ENCODE results near the gene ATP6AP2.
A peak's percentile ranks its signal among the peaks of the same experiment; 100 is the strongest.

ATP6AP2 gene

DNA sequence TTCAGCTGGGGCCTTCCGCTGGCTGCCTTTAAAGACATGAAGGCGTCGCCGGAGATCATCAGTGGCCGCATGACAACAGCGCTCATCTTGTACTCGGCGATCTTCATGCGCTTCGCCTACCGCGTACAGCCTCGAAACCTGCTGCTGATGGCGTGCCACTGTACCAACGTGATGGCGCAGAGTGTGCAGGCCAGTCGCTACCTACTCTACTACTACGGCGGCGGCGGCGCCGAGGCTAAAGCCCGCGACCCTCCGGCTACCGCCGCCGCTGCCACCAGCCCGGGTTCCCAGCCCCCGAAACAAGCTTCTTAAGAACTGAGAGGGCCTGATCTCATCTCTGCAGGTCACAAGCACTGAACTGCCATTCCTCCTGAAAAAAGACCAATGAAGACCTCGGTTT lies 42.9 kb downstream of the ATP6AP2 start:
- no peak overlapping the region for H3K4me3 ChIP-seq (replicated peaks; ENCODE audit: low read depth, low read length)
- TF ChIP-seq, protein P1, sequence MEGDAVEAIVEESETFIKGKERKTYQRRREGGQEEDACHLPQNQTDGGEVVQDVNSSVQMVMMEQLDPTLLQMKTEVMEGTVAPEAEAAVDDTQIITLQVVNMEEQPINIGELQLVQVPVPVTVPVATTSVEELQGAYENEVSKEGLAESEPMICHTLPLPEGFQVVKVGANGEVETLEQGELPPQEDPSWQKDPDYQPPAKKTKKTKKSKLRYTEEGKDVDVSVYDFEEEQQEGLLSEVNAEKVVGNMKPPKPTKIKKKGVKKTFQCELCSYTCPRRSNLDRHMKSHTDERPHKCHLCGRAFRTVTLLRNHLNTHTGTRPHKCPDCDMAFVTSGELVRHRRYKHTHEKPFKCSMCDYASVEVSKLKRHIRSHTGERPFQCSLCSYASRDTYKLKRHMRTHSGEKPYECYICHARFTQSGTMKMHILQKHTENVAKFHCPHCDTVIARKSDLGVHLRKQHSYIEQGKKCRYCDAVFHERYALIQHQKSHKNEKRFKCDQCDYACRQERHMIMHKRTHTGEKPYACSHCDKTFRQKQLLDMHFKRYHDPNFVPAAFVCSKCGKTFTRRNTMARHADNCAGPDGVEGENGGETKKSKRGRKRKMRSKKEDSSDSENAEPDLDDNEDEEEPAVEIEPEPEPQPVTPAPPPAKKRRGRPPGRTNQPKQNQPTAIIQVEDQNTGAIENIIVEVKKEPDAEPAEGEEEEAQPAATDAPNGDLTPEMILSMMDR (IDR thresholded peaks at IDR 0.05; ENCODE audit: low read depth, low read length, missing control alignments): no peak

DNA sequence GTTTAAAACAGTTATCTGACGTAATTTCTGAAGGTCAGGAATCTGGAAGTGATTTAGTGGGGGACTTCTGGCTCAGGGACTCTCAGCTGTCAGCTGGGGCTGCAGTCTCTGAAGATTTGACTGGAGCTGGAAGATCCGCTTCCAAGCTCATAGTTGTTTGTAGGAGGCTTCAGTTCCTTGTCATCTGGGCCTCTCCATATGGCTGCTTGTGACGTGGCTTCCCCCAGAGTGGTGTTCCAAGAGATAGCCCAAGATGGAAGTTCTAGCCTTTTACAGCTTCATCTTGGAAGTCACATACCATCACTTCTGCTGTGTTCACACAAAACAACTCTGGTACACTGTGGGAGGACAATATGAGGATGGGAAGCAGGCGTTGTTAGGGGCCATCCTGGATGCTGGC lies 44.5 kb downstream of the ATP6AP2 start:
- DNase-seq (ENCODE audit: extremely low read depth, low read depth): no peak

More for the DNA sequence above, 42.9 kb downstream of the ATP6AP2 start:
- no peak for DNase-seq (ENCODE audit: extremely low read depth, low read depth)

DNA sequence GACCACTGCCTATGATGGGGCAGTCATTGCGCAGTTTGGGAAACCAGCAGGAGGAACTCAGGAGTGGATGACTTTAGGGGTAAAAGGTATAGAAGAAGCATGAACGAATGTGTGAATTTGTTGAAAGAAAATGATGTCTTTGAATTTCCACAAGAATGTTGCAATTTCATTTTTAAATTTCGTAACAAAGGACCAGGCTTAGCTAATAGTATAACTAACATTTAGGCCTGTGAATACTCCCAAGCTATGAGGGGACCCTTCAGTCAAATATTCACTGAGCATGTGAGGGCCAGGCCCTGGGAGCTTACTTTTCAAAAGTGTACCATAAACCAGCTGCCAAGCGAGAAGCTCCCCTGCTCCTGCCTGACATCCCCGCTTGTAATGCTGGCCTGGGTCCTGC lies 47.7 kb downstream of the ATP6AP2 start:
- TF ChIP-seq, protein P1 (IDR thresholded peaks at IDR 0.05; ENCODE audit: low read depth, low read length, missing control alignments): no peak
- H3K4me3 ChIP-seq (replicated peaks; ENCODE audit: low read depth, low read length): no peak overlapping the region
- DNase-seq (ENCODE audit: extremely low read depth, low read depth): no peak

More for the DNA sequence above, 44.5 kb downstream of the ATP6AP2 start:
- no peak overlapping the region for H3K4me3 ChIP-seq (replicated peaks; ENCODE audit: low read depth, low read length)
- TF ChIP-seq, protein P1 (IDR thresholded peaks at IDR 0.05; ENCODE audit: low read depth, low read length, missing control alignments): no peak

DNA sequence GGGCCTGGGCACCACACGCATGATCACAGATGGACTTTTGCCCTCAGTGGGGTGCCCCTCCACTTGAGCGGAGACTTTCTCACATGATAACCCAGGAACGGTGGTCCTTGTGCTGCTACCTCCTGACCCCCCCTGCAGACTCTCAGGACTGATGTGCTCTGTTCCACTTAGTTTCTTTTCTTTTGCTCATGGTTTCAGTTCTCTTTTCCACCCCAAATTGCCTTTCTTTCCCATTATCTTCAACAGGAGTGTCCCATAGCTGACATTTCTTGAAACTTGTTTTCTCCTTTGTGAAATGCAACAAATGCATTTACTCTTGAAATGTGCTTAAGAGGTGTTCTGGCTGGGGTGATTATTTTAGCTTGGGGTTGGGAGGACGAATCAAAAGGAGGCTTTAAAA lies 51.4 kb downstream of the ATP6AP2 start:
- no peak for DNase-seq (ENCODE audit: extremely low read depth, low read depth)
- TF ChIP-seq, protein P1 (IDR thresholded peaks at IDR 0.05; ENCODE audit: low read depth, low read length, missing control alignments): no peak
- H3K4me3 ChIP-seq (replicated peaks; ENCODE audit: low read depth, low read length): no peak overlapping the region

DNA sequence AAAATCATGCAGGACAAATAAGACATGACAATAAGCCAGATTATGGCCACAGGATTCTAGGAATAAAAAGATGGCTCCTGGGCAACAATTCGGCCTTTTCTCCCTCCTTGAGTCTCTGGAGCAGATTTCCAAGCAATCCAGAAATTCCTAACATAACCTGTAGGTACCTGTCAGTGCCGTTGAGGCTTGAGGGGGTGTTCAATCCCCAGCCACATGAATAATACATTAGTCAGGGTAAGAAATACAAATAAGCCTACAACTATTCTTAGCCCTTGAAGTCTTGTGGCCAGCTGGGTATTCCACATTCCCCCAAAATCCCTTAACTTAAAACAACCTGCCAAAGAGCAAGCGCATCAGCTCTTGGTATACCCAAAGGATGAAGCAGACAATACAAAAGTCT lies 56.9 kb downstream of the ATP6AP2 start:
- TF ChIP-seq, protein P1 (IDR thresholded peaks at IDR 0.05; ENCODE audit: low read depth, low read length, missing control alignments): no peak
- H3K4me3 ChIP-seq (replicated peaks; ENCODE audit: low read depth, low read length): no peak overlapping the region
- DNase-seq (ENCODE audit: extremely low read depth, low read depth): no peak

DNA sequence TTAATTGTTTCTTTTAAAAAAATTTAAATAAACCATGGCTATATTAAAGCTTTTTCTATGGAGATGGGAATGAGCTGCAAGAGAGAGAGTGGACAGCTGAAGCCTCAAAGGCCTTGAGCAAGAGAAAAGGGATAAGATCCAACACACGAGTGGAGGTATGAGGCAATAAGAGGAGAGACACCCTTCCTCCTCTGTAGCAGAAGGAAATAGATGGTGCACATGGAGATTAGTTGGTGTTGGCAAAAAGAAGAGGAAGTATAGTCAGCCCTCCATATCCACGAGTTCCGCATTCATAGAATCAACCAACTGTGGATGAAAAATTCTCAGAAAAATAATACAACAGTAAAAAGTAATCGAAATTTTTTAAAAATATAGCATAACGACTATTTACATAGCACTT lies 63.4 kb downstream of the ATP6AP2 start:
- peak overlapping the region; percentile 41 for H3K4me3 ChIP-seq (replicated peaks; ENCODE audit: low read depth, low read length)
- no peak for DNase-seq (ENCODE audit: extremely low read depth, low read depth)
- TF ChIP-seq, protein P1 (IDR thresholded peaks at IDR 0.05; ENCODE audit: low read depth, low read length, missing control alignments): no peak

DNA sequence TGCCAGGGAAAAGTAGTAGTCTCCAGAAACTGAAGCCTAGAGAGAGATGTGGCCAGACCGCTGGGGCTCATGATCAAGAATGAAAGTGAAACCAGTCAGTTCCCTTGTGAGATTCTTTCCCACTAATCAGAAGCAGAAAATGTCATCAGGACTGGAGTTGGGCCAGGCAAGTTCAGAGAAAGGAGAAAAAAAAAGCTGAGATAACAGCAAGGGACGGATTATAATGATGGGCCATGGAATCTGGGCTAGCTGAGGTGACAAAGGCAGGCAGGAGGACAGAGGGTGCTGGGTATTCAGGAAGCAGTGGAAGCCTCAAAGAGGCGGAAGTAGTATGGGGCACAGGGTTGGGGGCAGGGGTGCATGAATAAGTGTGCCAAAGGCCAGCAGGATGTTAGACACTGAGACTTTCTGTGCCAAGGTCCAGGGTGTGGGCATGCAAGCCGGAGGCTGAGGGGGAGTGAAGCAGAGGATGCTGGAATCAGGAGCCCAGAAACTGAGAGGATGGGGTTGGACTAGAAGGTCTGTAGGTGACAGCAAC lies 64.1 kb downstream of the ATP6AP2 start:
- TF ChIP-seq, protein P1 (IDR thresholded peaks at IDR 0.05; ENCODE audit: low read depth, low read length, missing control alignments): no peak
- H3K4me3 ChIP-seq (replicated peaks; ENCODE audit: low read depth, low read length): peak overlapping the region; percentile 41
- peak; percentile 21 for DNase-seq (ENCODE audit: extremely low read depth, low read depth)

Data from HFF-Myc (cell line).